ENCODE measurements around the gene LINGO3.
"Not testable (repeated sequence)": the region's sequence is repeated elsewhere in the genome, so short reads cannot be mapped to it uniquely, and the experiment has no call there.

LINGO3 gene

GRCh38 chr19:2353159-2353886, 45.4 kb upstream of the LINGO3 start:
- no peak for TF ChIP-seq CTCF (IDR thresholded peaks at IDR 0.05; ENCODE audit: extremely low read depth, insufficient read depth, missing control alignments)
- in situ Hi-C loops (cut with MboI; ENCODE audit: low pct_unique_long_range_greater_than_20kb, low sequenced_read_pairs, unreplicated experiment), result no loop called here
- no peak for DNase-seq (ENCODE audit: low spot score)

- no peak for TF ChIP-seq CTCF (IDR thresholded peaks at IDR 0.05; ENCODE audit: extremely low read depth, insufficient read depth, missing control alignments)
- no peak for DNase-seq (ENCODE audit: low spot score)
- in situ Hi-C loops (cut with MboI; ENCODE audit: low pct_unique_long_range_greater_than_20kb, low sequenced_read_pairs, unreplicated experiment), result no loop called here
These were observed 44.2 kb upstream of the LINGO3 start for GRCh38 chr19:2352121-2352520.

- DNase-seq (ENCODE audit: low spot score), result no peak
- in situ Hi-C loops (cut with MboI; ENCODE audit: low pct_unique_long_range_greater_than_20kb, low sequenced_read_pairs, unreplicated experiment), result no loop called here
These were observed 43.6 kb upstream of the LINGO3 start for GRCh38 chr19:2351591-2351990.

GRCh38 chr19:2350656-2351055, 42.7 kb upstream of the LINGO3 start:
- in situ Hi-C loops (cut with MboI; ENCODE audit: low pct_unique_long_range_greater_than_20kb, low sequenced_read_pairs, unreplicated experiment), result no loop called here
- no peak for DNase-seq (ENCODE audit: low spot score)
- TF ChIP-seq CTCF (IDR thresholded peaks at IDR 0.05; ENCODE audit: extremely low read depth, insufficient read depth, missing control alignments), result no peak

More at GRCh38 chr19:2351591-2351990, 43.6 kb upstream of the LINGO3 start:
- TF ChIP-seq CTCF (IDR thresholded peaks at IDR 0.05; ENCODE audit: extremely low read depth, insufficient read depth, missing control alignments), result no peak

GRCh38 chr19:2349818-2350217, 41.9 kb upstream of the LINGO3 start:
- DNase-seq (ENCODE audit: low spot score); in situ Hi-C loops (cut with MboI; ENCODE audit: low pct_unique_long_range_greater_than_20kb, low sequenced_read_pairs, unreplicated experiment): not testable (repeated sequence)

- in situ Hi-C loops (cut with MboI; ENCODE audit: low pct_unique_long_range_greater_than_20kb, low sequenced_read_pairs, unreplicated experiment), result no loop called here
- no peak for TF ChIP-seq CTCF (IDR thresholded peaks at IDR 0.05; ENCODE audit: extremely low read depth, insufficient read depth, missing control alignments)
- no peak for DNase-seq (ENCODE audit: low spot score)
These were observed 38.1 kb upstream of the LINGO3 start for GRCh38 chr19:2345794-2346663.

- no peak for DNase-seq (ENCODE audit: low spot score)
- in situ Hi-C loops (cut with MboI; ENCODE audit: low pct_unique_long_range_greater_than_20kb, low sequenced_read_pairs, unreplicated experiment), result no loop called here
- no peak for TF ChIP-seq CTCF (IDR thresholded peaks at IDR 0.05; ENCODE audit: extremely low read depth, insufficient read depth, missing control alignments)
These were observed 37.1 kb upstream of the LINGO3 start for GRCh38 chr19:2345076-2345475.
